Activated CD8-positive, alpha-beta T cell treated with anti-CD3 and anti-CD28 coated beads, Interleukin-2, amount 10 ng/mL, durations not matched to agents 7 days and 5 days (primary cell): ENCODE results near the gene STAM. TPM values are rescaled to one million over a fixed set of nuclear protein-coding genes. Genes with fewer than 3 reads are reported as not detected.
A peak's percentile ranks its signal among the peaks of the same experiment; 100 is the strongest.

Source experiments
- ATAC-seq: fragments of 150-1000 bp; cut with Tn5 transposase; one replicate; pipeline ENCODE4 v1.10.0; 2021; ENCODE audit warnings: moderate library complexity
- CTCF ChIA-PET: fragments of 350-600 bp; sonication (Branson Sonifier 250); formaldehyde crosslinking; loops from one replicate; lab custom pipeline; 2021; ENCODE audit warnings: antibody characterized with exemption; lab: Charles Lee
- POLR2A ChIA-PET: fragments of 350-600 bp; sonication (Branson Sonifier 250); formaldehyde crosslinking; loops from one replicate; lab custom pipeline; 2021; ENCODE audit warnings: antibody characterized with exemption; lab: Charles Lee
- DNase-seq: peaks from one replicate; pipeline ENCODE4 v3.0.0-alpha.2; 2020
- H3K27ac Mint-ChIP-seq: one replicate; pipeline ENCODE4 v1.8.0; 2021; ENCODE audit warnings: mild to moderate bottlenecking, mixed read lengths
- H3K27me3 Mint-ChIP-seq: one replicate; pipeline ENCODE4 v1.8.0; 2021; ENCODE audit warnings: low read depth, mixed read lengths
- H3K36me3 Mint-ChIP-seq: one replicate; pipeline ENCODE4 v1.8.0; 2021; ENCODE audit warnings: low read depth, mixed read lengths
- H3K4me1 Mint-ChIP-seq: one replicate; pipeline ENCODE4 v1.8.0; 2021; ENCODE audit warnings: low read depth, mixed read lengths
- H3K4me3 Mint-ChIP-seq: one replicate; pipeline ENCODE4 v1.8.0; 2021; ENCODE audit warnings: mild to moderate bottlenecking, mixed read lengths
- H3K9me3 Mint-ChIP-seq: one replicate; pipeline ENCODE4 v1.8.0; 2022; ENCODE audit warnings: mixed read lengths; ENCODE audit not compliant: insufficient read depth
- total RNA-seq, 2 experiments: library from RNA; stranded (reverse); gene quantifications; one replicate each; pipeline ENCODE4 v1.2.3, GENCODE V29; 2021

Gene STAM
- total RNA-seq, 2 experiments from 2014 or later, result 20.8 to 21.9 TPM

GRCh38 chr10:17648243-17649035 is 4.5 kb downstream of the STAM start:
- ChIA-PET POLR2A (interaction anchor here (0.7 to 1.6 kb wide), 6 partner anchors 18 to 419 kb away, joined by 3 to 7 read pairs (median 4); partner anchors contain the start of gene VIM), CTCF (interaction anchor here (0.8 to 2.7 kb wide), 4 partner anchors 14 to 94 kb away, joined by 3 to 11 read pairs (median 3); partner anchors contain the start of gene HACD1)
- peaks cover 22% of the 10 kb centered on the region for H3K9me3 Mint-ChIP-seq
- DNase-seq (peak; percentile 81), ATAC-seq (peak; percentile 22)
- peaks cover 72% of the 10 kb centered on the region for H3K36me3 Mint-ChIP-seq
- peaks cover 73% of the 10 kb centered on the region for H3K4me1 Mint-ChIP-seq
- peak overlapping the region; percentile 71 for H3K4me3 Mint-ChIP-seq
- H3K27ac Mint-ChIP-seq, result peak overlapping the region; percentile 94
- no peaks in the 10 kb centered on the region for H3K27me3 Mint-ChIP-seq

- no peak for ATAC-seq
Measured at GRCh38 chr10:17649052-17649451, 5.1 kb downstream of the STAM start.

GRCh38 chr10:17649836-17650235 is 5.9 kb downstream of the STAM start:
- DNase-seq, result no peak
- peak overlapping the region; percentile 25 for H3K27ac Mint-ChIP-seq
- CTCF ChIA-PET, result no interaction called here
- H3K4me1 Mint-ChIP-seq, result peaks cover 79% of the 10 kb centered on the region
- POLR2A ChIA-PET, result no interaction called here
- no peak for ATAC-seq
- peaks cover 77% of the 10 kb centered on the region for H3K36me3 Mint-ChIP-seq
- peaks cover 31% of the 10 kb centered on the region for H3K9me3 Mint-ChIP-seq
- no peak overlapping the region for H3K4me3 Mint-ChIP-seq
- H3K27me3 Mint-ChIP-seq, result no peaks in the 10 kb centered on the region

More at GRCh38 chr10:17649052-17649451, 5.1 kb downstream of the STAM start:
- ChIA-PET POLR2A (interaction anchor here (0.7 to 1.6 kb wide), 4 partner anchors 18 to 420 kb away, joined by 3 to 7 read pairs (median 5); partner anchors contain the start of gene VIM), CTCF (interaction anchor here (0.8 to 2.7 kb wide), 3 partner anchors 13 to 93 kb away, joined by 3 to 11 read pairs (median 3); no protein-coding TSS in a partner anchor)
- Mint-ChIP-seq H3K27me3 (no peaks in the 10 kb centered on the region), H3K4me3 (peak overlapping the region; percentile 71), H3K9me3 (peaks cover 27% of the 10 kb centered on the region), H3K36me3 (peaks cover 78% of the 10 kb centered on the region), H3K4me1 (peaks cover 77% of the 10 kb centered on the region), H3K27ac (peak overlapping the region; percentile 94)
- DNase-seq, result no peak

- H3K27ac Mint-ChIP-seq, result peak overlapping the region; percentile 82
- H3K9me3 Mint-ChIP-seq, result peaks cover 36% of the 10 kb centered on the region
- ATAC-seq (no peak), DNase-seq (no peak)
- peak overlapping the region; percentile 28 for H3K4me3 Mint-ChIP-seq
- H3K27me3 Mint-ChIP-seq, result no peaks in the 10 kb centered on the region
- H3K4me1 Mint-ChIP-seq, result peaks cover 81% of the 10 kb centered on the region
- CTCF ChIA-PET, result no interaction called here
- peaks cover 83% of the 10 kb centered on the region for H3K36me3 Mint-ChIP-seq
- POLR2A ChIA-PET, result interaction anchor here (0.6 kb wide), 1 partner anchor 413 kb away, joined by 3 read pairs; no protein-coding TSS in a partner anchor
Measured at GRCh38 chr10:17650416-17650815, 6.5 kb downstream of the STAM start.

GRCh38 chr10:17651896-17652295 is 7.9 kb downstream of the STAM start:
- peaks cover 80% of the 10 kb centered on the region for H3K4me1 Mint-ChIP-seq
- ATAC-seq, result no peak
- no peak overlapping the region for H3K4me3 Mint-ChIP-seq
- ChIA-PET POLR2A (no interaction called here), CTCF (no interaction called here)
- peak overlapping the region; percentile 58 for H3K27ac Mint-ChIP-seq
- no peak for DNase-seq
- no peaks in the 10 kb centered on the region for H3K27me3 Mint-ChIP-seq
- H3K9me3 Mint-ChIP-seq, result peaks cover 40% of the 10 kb centered on the region
- peaks cover 86% of the 10 kb centered on the region for H3K36me3 Mint-ChIP-seq

- Mint-ChIP-seq H3K36me3 (peaks cover 86% of the 10 kb centered on the region), H3K4me3 (no peak overlapping the region), H3K27ac (no peak overlapping the region), H3K9me3 (peaks cover 43% of the 10 kb centered on the region), H3K4me1 (peaks cover 79% of the 10 kb centered on the region), H3K27me3 (no peaks in the 10 kb centered on the region)
- no peak for ATAC-seq
- ChIA-PET POLR2A (interaction anchor here (1.0 kb wide), 1 partner anchor 8 kb away, joined by 3 read pairs; no protein-coding TSS in a partner anchor), CTCF (interaction anchor here (1.2 kb wide), 1 partner anchor 10 kb away, joined by 4 read pairs; no protein-coding TSS in a partner anchor)
- DNase-seq, result no peak
Measured at GRCh38 chr10:17652585-17652984, 8.6 kb downstream of the STAM start.

- CTCF ChIA-PET, result interaction anchor here (1.0 kb wide), 1 partner anchor 11 kb away, joined by 5 read pairs; the partner anchor contains the start of gene STAM
- DNase-seq, result no peak
- H3K4me3 Mint-ChIP-seq, result no peak overlapping the region
- H3K36me3 Mint-ChIP-seq, result peaks cover 82% of the 10 kb centered on the region
- no peaks in the 10 kb centered on the region for H3K27me3 Mint-ChIP-seq
- H3K27ac Mint-ChIP-seq, result no peak overlapping the region
- peaks cover 41% of the 10 kb centered on the region for H3K9me3 Mint-ChIP-seq
- ATAC-seq, result no peak
- peaks cover 58% of the 10 kb centered on the region for H3K4me1 Mint-ChIP-seq
- POLR2A ChIA-PET, result interaction anchor here (1.0 to 1.9 kb wide), 2 partner anchors 11 kb away, joined by 7 to 8 read pairs; partner anchors contain the start of gene STAM
Measured at GRCh38 chr10:17655009-17655408, 11.1 kb downstream of the STAM start.

GRCh38 chr10:17655567-17656146 is 11.7 kb downstream of the STAM start:
- no peak overlapping the region for H3K4me3 Mint-ChIP-seq
- DNase-seq, result no peak
- POLR2A ChIA-PET, result interaction anchor here (1.9 kb wide), 1 partner anchor 11 kb away, joined by 7 read pairs; the partner anchor contains the start of gene STAM
- H3K27me3 Mint-ChIP-seq, result no peaks in the 10 kb centered on the region
- CTCF ChIA-PET, result interaction anchor here (1.0 kb wide), 1 partner anchor 11 kb away, joined by 5 read pairs; the partner anchor contains the start of gene STAM
- H3K9me3 Mint-ChIP-seq, result peaks cover 41% of the 10 kb centered on the region
- H3K4me1 Mint-ChIP-seq, result peaks cover 52% of the 10 kb centered on the region
- ATAC-seq, result peak; percentile 38
- H3K27ac Mint-ChIP-seq, result no peak overlapping the region
- peaks cover 81% of the 10 kb centered on the region for H3K36me3 Mint-ChIP-seq

- ChIA-PET POLR2A (interaction anchor here (1.9 kb wide), 1 partner anchor 13 kb away, joined by 7 read pairs; the partner anchor contains the start of gene STAM), CTCF (interaction anchor here (1.7 kb wide), 1 partner anchor 13 kb away, joined by 4 read pairs; the partner anchor contains the start of gene STAM)
- peaks cover 82% of the 10 kb centered on the region for H3K36me3 Mint-ChIP-seq
- no peaks in the 10 kb centered on the region for H3K27me3 Mint-ChIP-seq
- H3K4me3 Mint-ChIP-seq, result no peak overlapping the region
- H3K9me3 Mint-ChIP-seq, result peaks cover 36% of the 10 kb centered on the region
- H3K27ac Mint-ChIP-seq, result no peak overlapping the region
- H3K4me1 Mint-ChIP-seq, result peaks cover 42% of the 10 kb centered on the region
- ATAC-seq (no peak), DNase-seq (no peak)
Measured at GRCh38 chr10:17657103-17657500, 13.2 kb downstream of the STAM start.

- no peak for ATAC-seq
- Mint-ChIP-seq H3K27me3 (no peaks in the 10 kb centered on the region), H3K4me1 (peaks cover 45% of the 10 kb centered on the region), H3K9me3 (peaks cover 20% of the 10 kb centered on the region), H3K36me3 (peaks cover 75% of the 10 kb centered on the region), H3K4me3 (no peak overlapping the region), H3K27ac (no peak overlapping the region)
- DNase-seq, result no peak
- ChIA-PET CTCF (no interaction called here), POLR2A (interaction anchor here (0.6 kb wide), 1 partner anchor 15 kb away, joined by 3 read pairs; the partner anchor contains the start of gene STAM)
Measured at GRCh38 chr10:17659365-17659764, 15.4 kb downstream of the STAM start.

GRCh38 chr10:17660921-17661320 is 17.0 kb downstream of the STAM start:
- peaks cover 29% of the 10 kb centered on the region for H3K4me1 Mint-ChIP-seq
- POLR2A ChIA-PET, result no interaction called here

More at GRCh38 chr10:17660921-17661320, 17.0 kb downstream of the STAM start:
- H3K27me3 Mint-ChIP-seq, result no peaks in the 10 kb centered on the region
- no peak overlapping the region for H3K4me3 Mint-ChIP-seq
- H3K27ac Mint-ChIP-seq, result no peak overlapping the region
- H3K9me3 Mint-ChIP-seq, result peaks cover 7% of the 10 kb centered on the region
- H3K36me3 Mint-ChIP-seq, result peaks cover 60% of the 10 kb centered on the region
- DNase-seq (no peak), ATAC-seq (no peak)
- CTCF ChIA-PET, result interaction anchor here (1.1 to 3.0 kb wide), 3 partner anchors 13 to 16 kb away, joined by 4 to 12 read pairs (median 11); no protein-coding TSS in a partner anchor
